GM12878 (cell line): Measurements from ENCODE around the gene CCDC194. TPM values are rescaled to one million over a fixed set of nuclear protein-coding genes. Genes with fewer than 3 reads are reported as not detected.

Experiments used
- ATAC-seq: fragments of 200-7000 bp; cut with Tn5 transposase; 3 replicates; pipeline ENCODE4 v1.9.1; 2020; ENCODE audit warnings: mild to moderate bottlenecking, moderate library complexity
- BruUV-seq: library from RNA; stranded (reverse); fragments of 400-500 nt; replicated peaks from 2 replicates; lab custom pipeline; 2021; lab: Mats Ljungman, UMichigan
- CTCF ChIA-PET: fragments of 300-600 bp; sonication (Branson Sonifier 250); formaldehyde crosslinking; extraction: SDS; loops from one replicate; lab custom pipeline; 2021; ENCODE audit warnings: inconsistent platforms; lab: Yijun Ruan, JAX
- POLR2A ChIA-PET: fragments of 350-600 bp; formaldehyde crosslinking; extraction: SDS; loops from one replicate; lab custom pipeline; 2021; ENCODE audit warnings: inconsistent platforms; lab: Charles Lee
- RAD21 ChIA-PET: fragments of 300-600 bp; sonication (Branson Sonifier 250); formaldehyde crosslinking; loops from one replicate; lab custom pipeline; 2023; ENCODE audit warnings: antibody characterized with exemption; ENCODE audit not compliant: unreplicated experiment; lab: Charles Lee
- SMC1A ChIA-PET: fragments of 300-600 bp; sonication (Branson Sonifier 250); formaldehyde crosslinking; loops from one replicate; lab custom pipeline; 2023; ENCODE audit not compliant: unreplicated experiment, uncharacterized antibody; lab: Charles Lee
- DNase-seq: peaks from one replicate; pipeline ENCODE4 v3.0.0-alpha.2; 2011; ENCODE audit warnings: low read depth, low spot score
- FAIRE-seq: peaks from 3 replicates; lab custom pipeline; 2011; peaks lifted over from hg19 to GRCh38; lab: Jason Lieb, UNC
- H2AFZ ChIP-seq: 2 replicates; pipeline ENCODE4 v1.6.0; 2011; ENCODE audit warnings: low read depth, low read length, control low read depth; ENCODE audit not compliant: control insufficient read depth
- H3K27ac ChIP-seq: 2 replicates; pipeline ENCODE4 v1.5.1; 2011; ENCODE audit warnings: control low read depth; ENCODE audit not compliant: control insufficient read depth, insufficient read depth
- H3K27me3 ChIP-seq, 2 experiments: replicated peaks in 1 of 2; 2 replicates each; pipeline versions ENCODE4 v1.6.0 to v1.6.1; 2011; ENCODE audit warnings: low read length in 1 of 2; ENCODE audit not compliant: control insufficient read depth in 2 of 2, insufficient read depth in 2 of 2
- H3K36me3 ChIP-seq, 2 experiments: 2 replicates each; pipeline ENCODE4 v1.5.1; 2011; ENCODE audit warnings: low read length in 1 of 2; ENCODE audit not compliant: control insufficient read depth in 2 of 2, insufficient read depth in 2 of 2
- H3K4me1 ChIP-seq: 2 replicates; pipeline ENCODE4 v1.6.1; 2011; ENCODE audit warnings: mild to moderate bottlenecking, low read length, moderate library complexity, mixed read lengths; ENCODE audit not compliant: control insufficient read depth, insufficient read depth
- H3K4me2 ChIP-seq: 2 replicates; pipeline ENCODE4 v1.6.0; 2011; ENCODE audit warnings: control low read depth; ENCODE audit not compliant: control insufficient read depth, insufficient read depth
- H3K4me3 ChIP-seq: fragments of 200-600 bp; sonication (generic); 2 replicates; pipeline ENCODE4 v1.5.1; 2016
- H3K79me2 ChIP-seq: 2 replicates; pipeline ENCODE4 v1.6.0; 2011; ENCODE audit warnings: low read length; ENCODE audit not compliant: control insufficient read depth, insufficient read depth
- H3K9ac ChIP-seq: 2 replicates; pipeline ENCODE4 v1.8.0; 2011; ENCODE audit warnings: low read length, control low read depth, mixed read lengths; ENCODE audit not compliant: control insufficient read depth, insufficient read depth
- H3K9me3 ChIP-seq: replicated peaks from 3 replicates; pipeline ENCODE4 v1.5.1; 2011; ENCODE audit warnings: mild to moderate bottlenecking, low read length; ENCODE audit not compliant: control insufficient read depth, insufficient read depth
- H4K20me1 ChIP-seq: 2 replicates; pipeline ENCODE4 v1.6.0; 2011; ENCODE audit not compliant: control insufficient read depth, insufficient read depth
- BHLHE40 ChIP-seq, 2 experiments: fragments of 450-650 bp in 1 of 2; IDR thresholded peaks; 2 replicates each; pipeline ENCODE4 v1.6.1; 2011 to 2017; ENCODE audit warnings: low read depth in 2 of 2, borderline replicate concordance in 1 of 2, improper control_type of control experiment in 1 of 2, low read length in 1 of 2, mild to moderate bottlenecking in 1 of 2
- CBFB ChIP-seq: IDR thresholded peaks from 2 replicates; pipeline ENCODE4 v1.6.1; 2016; ENCODE audit warnings: antibody characterized with exemption, low read depth
- EED ChIP-seq: sonication (generic); IDR thresholded peaks from 2 replicates; pipeline ENCODE4 v1.6.1; 2016; ENCODE audit warnings: antibody characterized with exemption, low read depth
- IKZF2 ChIP-seq, 2 experiments: fragments of 450-650 bp; IDR thresholded peaks; 2 replicates each; pipeline ENCODE4 v1.6.1; 2017; ENCODE audit warnings: mild to moderate bottlenecking in 2 of 2, moderate library complexity in 2 of 2
- JUNB ChIP-seq: IDR thresholded peaks from 2 replicates; pipeline ENCODE4 v1.6.1; 2016; ENCODE audit warnings: antibody characterized with exemption, mild to moderate bottlenecking
- KLF5 ChIP-seq: fragments of 450-650 bp; IDR thresholded peaks from 2 replicates; pipeline ENCODE4 v1.6.1; 2014; ENCODE audit warnings: mild to moderate bottlenecking; ENCODE audit not compliant: partially characterized antibody
- LARP7 ChIP-seq: fragments of 450-650 bp; IDR thresholded peaks from 2 replicates; pipeline ENCODE4 v1.6.1; 2017; ENCODE audit warnings: mild to moderate bottlenecking
- MEF2A ChIP-seq: IDR thresholded peaks from 2 replicates; pipeline ENCODE4 v1.6.1; 2011; ENCODE audit warnings: low read depth, mild to moderate bottlenecking, low read length, moderate library complexity; ENCODE audit not compliant: insufficient read depth
- MXI1 ChIP-seq: fragments of 150-350 bp; IDR thresholded peaks from 2 replicates; pipeline ENCODE4 v1.6.1; 2011; ENCODE audit warnings: low read depth, mild to moderate bottlenecking, inconsistent platforms, low read length, improper control_type of control experiment
- PAX8 ChIP-seq: fragments of 450-650 bp; IDR thresholded peaks from 2 replicates; pipeline ENCODE4 v1.6.1; 2017; ENCODE audit warnings: mild to moderate bottlenecking, moderate library complexity
- POLR2A ChIP-seq: IDR thresholded peaks from 2 replicates; pipeline ENCODE4 v1.6.1; 2011; ENCODE audit warnings: low read depth, mild to moderate bottlenecking, low read length
- POLR2AphosphoS5 ChIP-seq: IDR thresholded peaks from 2 replicates; pipeline ENCODE4 v1.6.1; 2011; ENCODE audit warnings: mild to moderate bottlenecking, low read length, inconsistent platforms
- POU2F2 ChIP-seq: IDR thresholded peaks from 3 replicates; pipeline ENCODE4 v1.6.1; 2011; ENCODE audit warnings: low read depth, mild to moderate bottlenecking, low read length, borderline replicate concordance
- RELA ChIP-seq: fragments of 450-650 bp; IDR thresholded peaks from 2 replicates; pipeline ENCODE4 v1.8.0; 2014; ENCODE audit warnings: borderline replicate concordance; ENCODE audit not compliant: partially characterized antibody
- RUNX3 ChIP-seq: IDR thresholded peaks from 2 replicates; pipeline ENCODE4 v1.6.1; 2012; ENCODE audit warnings: low read length, inconsistent platforms
- SMC3 ChIP-seq: IDR thresholded peaks from 2 replicates; pipeline ENCODE4 v1.6.1; 2011; ENCODE audit warnings: low read length, improper control_type of control experiment, borderline replicate concordance
- TAF1 ChIP-seq: IDR thresholded peaks from 2 replicates; pipeline ENCODE4 v1.6.1; 2011; ENCODE audit warnings: mild to moderate bottlenecking, low read depth, low read length, borderline replicate concordance
- TCF7 ChIP-seq: IDR thresholded peaks from 2 replicates; pipeline ENCODE4 v1.6.1; 2014; ENCODE audit warnings: antibody characterized with exemption, borderline replicate concordance
- ZNF24 ChIP-seq: fragments of 450-650 bp; IDR thresholded peaks from 2 replicates; pipeline ENCODE4 v1.6.1; 2017; ENCODE audit warnings: antibody characterized with exemption, mild to moderate bottlenecking
- ZNF384 ChIP-seq: IDR thresholded peaks from 2 replicates; pipeline ENCODE4 v1.6.1; 2012; ENCODE audit warnings: low read depth, mild to moderate bottlenecking, low read length, improper control_type of control experiment, borderline replicate concordance
- ZNF687 ChIP-seq: fragments of 450-650 bp; IDR thresholded peaks from 2 replicates; pipeline ENCODE4 v1.6.1; 2017; ENCODE audit warnings: mild to moderate bottlenecking, moderate library complexity
- WGBS: methylation state at CpG from one replicate; pipeline ENCODE4 v1.1.6; 2016; ENCODE audit warnings: low lambda C conversion rate; ENCODE audit not compliant: insufficient replicate concordance, insufficient coverage; ENCODE audit errors: missing lambda C conversion rate; 5-methylcytosine and 5-hydroxymethylcytosine counted together
- in situ Hi-C: fragments of 300-500 bp; cut with MboI; formaldehyde crosslinking; loops from 9 replicates; pipeline ENCODE4 v1.14.3; 2018; ENCODE audit warnings: mixed read lengths
- intact Hi-C: fragments of 100-400 bp; cut with micrococcal nuclease; formaldehyde crosslinking; loops from one replicate; pipeline ENCODE4 v1.14.2; 2022; ENCODE audit not compliant: unreplicated experiment
- polyA plus RNA-seq, 11 experiments: library from polyadenylated mRNA; depleted of rRNA in 4 of 11; unstranded in 6 of 11; stranded (reverse) in 5 of 11; fragments of >200 nt; fragmentation: Nextera tagmentation in 4 of 11; fragmentation: Illumina TruSeq in 1 of 11; extraction: Ambion mirVana in 4 of 11; extraction: Trizol in 1 of 11; gene quantifications; 1 replicate in 1 of 11; 2 replicates in 10 of 11; pipeline versions ENCODE4 v1.2.1 to v1.2.3, GENCODE V29; 2011 to 2016; ENCODE audit warnings: inconsistent platforms in 2 of 11, missing spikeins in 2 of 11, low read depth in 1 of 11
- total RNA-seq, 4 experiments: library from RNA; depleted of rRNA in 3 of 4; stranded (reverse); fragments of >200 nt in 3 of 4; fragmentation: Illumina TruSeq in 1 of 4; extraction: Trizol in 1 of 4; gene quantifications; 2 replicates each; pipeline versions ENCODE4 v1.2.1 to v1.2.3, GENCODE V29; 2013 to 2021

The CCDC194 gene
- total and polyA plus RNA-seq, 10 of the 15 experiments (the other 5 are each of a cell fraction or from before 2014, with no cell fraction given) = 0.07 to 3.4 (median 0.97) TPM

- Histone ChIP-seq H3K4me2 (peak overlapping the region; percentile 73), H3K4me1 (peaks cover 6% of the 10 kb centered on the region), H3K27me3 (no peaks in the 10 kb centered on the region), H3K36me3 (peaks cover 9 to 13% of the 10 kb centered on the region in 2 experiments), H3K9me3 (no peaks in the 10 kb centered on the region), H2AFZ (peak overlapping the region; percentile 72; the same call in 1 of the 2 replicates), H3K27ac (peak overlapping the region; percentile 99), H4K20me1 (peaks cover 3% of the 10 kb centered on the region; the same call in 1 of the 2 replicates), H3K9ac (peak overlapping the region; percentile 95), H3K4me3 (peak overlapping the region; percentile 83), H3K79me2 (peaks cover 78% of the 10 kb centered on the region)
- ChIA-PET SMC1A (interaction anchor here (0.7 to 3.1 kb wide), 4 partner anchors 13 to 147 kb away, joined by 3 to 26 read pairs (median 5); partner anchors contain the start of gene MVB12A), RAD21 (interaction anchor here (0.9 to 2.9 kb wide), 4 partner anchors 13 to 97 kb away, joined by 3 to 21 read pairs (median 5); partner anchors contain the start of genes DDA1 and MVB12A), CTCF (interaction anchor here (0.8 to 1.9 kb wide), 10 partner anchors 9 to 453 kb away, joined by 3 to 7 read pairs (median 3); partner anchors contain the start of gene MVB12A), POLR2A (interaction anchor here (0.6 to 3.6 kb wide), 8 partner anchors 14 to 330 kb away, joined by 3 to 46 read pairs (median 3); partner anchors contain the start of genes ABHD8, ANO8, DDA1 and MRPL34)
- 7% methylated on average over 10 of the region's 10 CpGs for WGBS
- intact Hi-C loops = no loop called here
- ATAC-seq (peak; percentile 39), DNase-seq (no peak), FAIRE-seq (peak; percentile 41)
- in situ Hi-C loops = no loop called here
- BruUV-seq = TSS peak; percentile 80
- TF ChIP-seq MXI1 (no peak), MEF2A (no peak), TAF1 (peak; percentile 39; the same call in 1 of the 2 replicates), ZNF24 (no peak), ZNF687 (peak; percentile 31; the same call in 1 of the 2 replicates), KLF5 (no peak), POU2F2 (peak; percentile 1; the same call in 1 of the 3 replicates), POLR2AphosphoS5 (peak; percentile 7; the same call in 1 of the 2 replicates), RELA (peak; percentile 4), CBFB (no peak), TCF7 (0 out of 2 replicates have a peak, but pooled peaks have one; percentile 19), ZNF384 (peak; percentile 45; the same call in 1 of the 2 replicates), RUNX3 (peak; percentile 93), EED (0 out of 2 replicates have a peak, but pooled peaks have one; percentile 28), PAX8 (no peak), SMC3 (no peak), POLR2A (peak; percentile 16), JUNB (no peak), IKZF2 (IDR thresholded peaks at IDR 0.05) (peak; percentile 11 to 50), BHLHE40 (IDR thresholded peaks at IDR 0.05; ENCODE audit: borderline replicate concordance in 1 of 2, low read depth in 2 of 2, low read length in 1 of 2) (peak in 1 of 2 experiments; percentile 37; a peak in 1 of 4 replicates), LARP7 (0 out of 2 replicates have a peak, but pooled peaks have one; percentile 21)
Observed at GRCh38 chr19:17406046-17406886, 12.3 kb upstream of the CCDC194 start.
